ENCODE results near the gene DPP7.

- TF ChIP-seq RELA (IDR thresholded peaks at IDR 0.05; ENCODE audit: borderline replicate concordance, partially characterized antibody) (no peak), CTCF (IDR thresholded peaks at IDR 0.05 in 2 of 3, conservative IDR thresholded peaks at IDR 0.05 in 1 of 3; ENCODE audit: control insufficient read depth in 2 of 3, extremely low read depth in 1 of 3, insufficient read depth in 1 of 3, low read depth in 3 of 3, low read length in 3 of 3) (no peak)
These were observed 37.9 kb downstream of the DPP7 start for GRCh38 chr9:137076636-137077009.
